Lung (tissue), 12 donors: ENCODE data around the gene RPRD1B. TPM values are rescaled to one million over a fixed set of nuclear protein-coding genes. Genes with fewer than 3 reads are reported as not detected.

Experiments used
- ATAC-seq: fragments of 200-7000 bp; cut with Tn5 transposase; one replicate; pipeline ENCODE4 v1.9.1; 2020; ENCODE audit warnings: moderate number of reproducible peaks; ENCODE audit not compliant: insufficient read depth, low FRiP score
- DNase-seq, 3 donors: peaks; one replicate each; pipeline ENCODE4 v3.0.0-alpha.2; 2013 to 2017
- H3K27ac ChIP-seq, 2 donors: one replicate each; pipeline ENCODE4 v1.5.1; 2013; ENCODE audit warnings: mild to moderate bottlenecking in 2 of 2, moderate library complexity in 2 of 2, control low read depth in 1 of 2, inconsistent platforms in 1 of 2, low read depth in 1 of 2, low read length in 1 of 2
- H3K27me3 ChIP-seq, 3 donors: one replicate each; pipeline ENCODE4 v1.5.1; 2013; ENCODE audit warnings: low read length in 2 of 3; ENCODE audit not compliant: control insufficient read depth in 3 of 3, insufficient read depth in 3 of 3
- H3K36me3 ChIP-seq, 4 donors: one replicate each; pipeline ENCODE4 v1.5.1; 2013; ENCODE audit warnings: low read length in 4 of 4, mild to moderate bottlenecking in 1 of 4, moderate library complexity in 1 of 4; ENCODE audit not compliant: control insufficient read depth in 4 of 4, insufficient read depth in 4 of 4
- H3K4me1 ChIP-seq, 5 donors: one replicate each; pipeline ENCODE4 v1.5.1; 2013; ENCODE audit warnings: low read length in 5 of 5, mild to moderate bottlenecking in 2 of 5, moderate library complexity in 1 of 5; ENCODE audit not compliant: control insufficient read depth in 5 of 5, insufficient read depth in 5 of 5
- H3K4me3 ChIP-seq: one replicate; pipeline ENCODE4 v1.5.1; 2013; ENCODE audit warnings: mild to moderate bottlenecking, control low read depth, moderate library complexity
- H3K9ac ChIP-seq, 2 donors: one replicate each; pipeline ENCODE4 v1.5.1; 2013; ENCODE audit warnings: low read length in 2 of 2, control low read depth in 1 of 2; ENCODE audit not compliant: insufficient read depth in 1 of 2
- H3K9me3 ChIP-seq, 4 donors: one replicate each; pipeline ENCODE4 v1.5.1; 2013; ENCODE audit warnings: low read length in 3 of 4, mild to moderate bottlenecking in 1 of 4, moderate library complexity in 1 of 4; ENCODE audit not compliant: control insufficient read depth in 4 of 4, insufficient read depth in 3 of 4
- WGBS, 2 donors: extraction: QIAGEN DNeasy Blood & Tissue Kit; methylation state at CpG; one replicate each; pipeline ENCODE4 v1.1.7; 2013; 5-methylcytosine and 5-hydroxymethylcytosine counted together
- polyA plus RNA-seq, 2 donors: library from polyadenylated mRNA; stranded (reverse); fragments of 200-250 nt; gene quantifications; one replicate each; pipeline ENCODE4 v1.2.1, GENCODE V29; 2013
- total RNA-seq, 2 donors: library from RNA; depleted of rRNA in 1 of 2; stranded (reverse); fragments of >200 nt in 1 of 2; gene quantifications; one replicate each; pipeline ENCODE4 v1.2.1, GENCODE V29; 2014 to 2021
- TF ChIP-seq, protein P1 (sequence below): IDR thresholded peaks from 2 replicates; pipeline ENCODE4 v1.5.1; 2012; ENCODE audit warnings: mild to moderate bottlenecking; ENCODE audit errors: control extremely low read depth, extremely low read depth
- donor health status: control.
- donor health status: control.
- donor health status: Bipolar disorder and iron deficiency.
- donor health status: healthy.
- donor health status: DM: yes; HTN: yes; CAD: no.

Gene RPRD1B
- total and polyA plus RNA-seq, 4 donors, result 6.8 to 58.6 (median 26.6) TPM

DNA sequence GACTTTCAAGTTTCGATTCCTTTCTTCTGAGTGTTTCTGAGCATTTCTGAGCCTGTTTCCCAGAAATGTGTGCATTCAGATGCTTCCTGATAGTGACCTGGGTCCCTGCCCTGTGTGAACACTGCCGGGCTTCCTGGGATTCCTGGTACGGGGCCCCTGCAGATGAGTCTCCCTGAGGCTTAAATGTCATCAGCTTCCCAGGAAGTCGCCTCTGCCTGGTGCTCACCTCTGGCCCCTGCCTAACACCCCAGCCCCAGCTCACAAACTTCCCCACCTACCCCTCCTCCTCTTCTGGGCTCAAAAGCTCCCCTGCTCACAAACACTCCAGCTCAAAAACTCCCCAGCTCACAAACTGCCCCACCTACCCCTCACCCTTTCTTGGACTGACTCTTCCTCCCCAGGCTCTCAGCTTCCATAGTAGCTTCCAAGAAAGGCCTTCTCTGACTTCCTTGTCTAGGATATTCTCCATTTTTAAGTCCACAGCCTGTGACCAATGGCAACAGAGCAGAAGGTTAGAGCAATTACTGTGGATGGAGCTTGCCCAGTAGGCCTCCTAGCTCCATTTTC lies 89.6 kb downstream of the RPRD1B start:
- peak overlapping the region in 1 of 2 donors; percentile 66 for H3K27ac ChIP-seq
- TF ChIP-seq, protein P1, sequence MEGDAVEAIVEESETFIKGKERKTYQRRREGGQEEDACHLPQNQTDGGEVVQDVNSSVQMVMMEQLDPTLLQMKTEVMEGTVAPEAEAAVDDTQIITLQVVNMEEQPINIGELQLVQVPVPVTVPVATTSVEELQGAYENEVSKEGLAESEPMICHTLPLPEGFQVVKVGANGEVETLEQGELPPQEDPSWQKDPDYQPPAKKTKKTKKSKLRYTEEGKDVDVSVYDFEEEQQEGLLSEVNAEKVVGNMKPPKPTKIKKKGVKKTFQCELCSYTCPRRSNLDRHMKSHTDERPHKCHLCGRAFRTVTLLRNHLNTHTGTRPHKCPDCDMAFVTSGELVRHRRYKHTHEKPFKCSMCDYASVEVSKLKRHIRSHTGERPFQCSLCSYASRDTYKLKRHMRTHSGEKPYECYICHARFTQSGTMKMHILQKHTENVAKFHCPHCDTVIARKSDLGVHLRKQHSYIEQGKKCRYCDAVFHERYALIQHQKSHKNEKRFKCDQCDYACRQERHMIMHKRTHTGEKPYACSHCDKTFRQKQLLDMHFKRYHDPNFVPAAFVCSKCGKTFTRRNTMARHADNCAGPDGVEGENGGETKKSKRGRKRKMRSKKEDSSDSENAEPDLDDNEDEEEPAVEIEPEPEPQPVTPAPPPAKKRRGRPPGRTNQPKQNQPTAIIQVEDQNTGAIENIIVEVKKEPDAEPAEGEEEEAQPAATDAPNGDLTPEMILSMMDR, result no peak
- H3K9ac ChIP-seq, result peak overlapping the region in 1 of 2 donors; percentile 48
- ATAC-seq, result peak; percentile 20
- peaks cover 0 to 42% (median 22%) of the 10 kb centered on the region in 5 donors for H3K4me1 ChIP-seq
- H3K4me3 ChIP-seq, result no peak overlapping the region
- H3K36me3 ChIP-seq, result no peaks in the 10 kb centered on the region
- no peaks in the 10 kb centered on the region for H3K9me3 ChIP-seq
- no peaks in the 10 kb centered on the region for H3K27me3 ChIP-seq
- DNase-seq, result peak; percentile 68 to 88 (median 86)
- 31 to 68% methylated on average over 4 of the region's 4 CpGs for WGBS, 2 donors

DNA sequence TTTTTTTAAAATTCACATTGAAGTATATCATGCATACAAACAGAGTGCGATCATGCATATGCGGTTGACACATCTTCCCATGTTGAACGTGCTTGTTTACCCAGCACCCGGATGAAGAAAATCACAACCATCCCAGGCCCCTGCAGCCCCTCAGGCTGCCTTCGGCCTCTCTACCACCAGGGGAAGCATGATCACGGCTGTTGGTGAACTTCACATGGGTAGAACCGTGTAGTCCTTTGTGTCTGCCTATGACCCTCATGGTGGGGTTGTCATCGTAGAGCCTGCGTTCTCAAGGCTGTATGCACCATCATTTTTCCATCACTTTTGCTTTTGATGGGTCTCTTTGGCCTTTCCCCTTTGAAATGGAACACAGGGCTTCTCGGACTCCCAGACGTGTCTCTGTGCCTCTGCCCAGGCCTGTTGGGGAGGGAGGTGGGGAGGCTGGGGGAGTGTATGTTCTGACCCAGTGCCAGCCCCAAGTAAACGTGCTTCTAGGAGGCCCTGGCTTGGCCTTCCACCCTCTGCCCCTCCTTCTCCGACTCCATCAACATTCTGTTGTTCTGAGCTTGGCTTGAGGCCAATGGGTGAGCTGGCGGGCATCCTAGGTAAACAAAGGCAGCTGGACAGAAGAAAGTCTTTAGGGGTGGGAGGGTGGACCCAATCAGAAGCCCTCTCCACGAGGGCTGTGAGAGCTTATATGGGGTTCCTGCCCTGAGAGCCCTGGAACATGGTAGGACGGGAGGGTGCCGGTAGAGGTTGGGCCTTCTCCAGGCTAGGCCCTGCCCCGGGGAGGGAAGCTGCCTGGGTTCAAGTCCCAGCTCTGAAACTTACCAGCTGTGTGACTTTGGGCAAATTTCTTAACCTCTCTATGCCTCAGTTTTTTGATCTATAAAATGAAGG lies 91.9 kb downstream of the RPRD1B start:
- peaks cover 0 to 11% (median under 1%) of the 10 kb centered on the region in 4 donors for H3K36me3 ChIP-seq
- no peaks in the 10 kb centered on the region for H3K27me3 ChIP-seq
- ATAC-seq, result no peak
- H3K9ac ChIP-seq, result no peak overlapping the region
- 50 to 72% methylated on average over 18 of the region's 18 CpGs for WGBS, 2 donors
- no peaks in the 10 kb centered on the region for H3K9me3 ChIP-seq
- H3K4me3 ChIP-seq, result no peak overlapping the region
- DNase-seq, result peak; percentile 88 to 90 (median 90)
- peaks cover 0 to 45% (median 26%) of the 10 kb centered on the region in 5 donors for H3K4me1 ChIP-seq
- H3K27ac ChIP-seq, result peak overlapping the region in 1 of 2 donors; percentile 66
- TF ChIP-seq, protein P1, result no peak

DNA sequence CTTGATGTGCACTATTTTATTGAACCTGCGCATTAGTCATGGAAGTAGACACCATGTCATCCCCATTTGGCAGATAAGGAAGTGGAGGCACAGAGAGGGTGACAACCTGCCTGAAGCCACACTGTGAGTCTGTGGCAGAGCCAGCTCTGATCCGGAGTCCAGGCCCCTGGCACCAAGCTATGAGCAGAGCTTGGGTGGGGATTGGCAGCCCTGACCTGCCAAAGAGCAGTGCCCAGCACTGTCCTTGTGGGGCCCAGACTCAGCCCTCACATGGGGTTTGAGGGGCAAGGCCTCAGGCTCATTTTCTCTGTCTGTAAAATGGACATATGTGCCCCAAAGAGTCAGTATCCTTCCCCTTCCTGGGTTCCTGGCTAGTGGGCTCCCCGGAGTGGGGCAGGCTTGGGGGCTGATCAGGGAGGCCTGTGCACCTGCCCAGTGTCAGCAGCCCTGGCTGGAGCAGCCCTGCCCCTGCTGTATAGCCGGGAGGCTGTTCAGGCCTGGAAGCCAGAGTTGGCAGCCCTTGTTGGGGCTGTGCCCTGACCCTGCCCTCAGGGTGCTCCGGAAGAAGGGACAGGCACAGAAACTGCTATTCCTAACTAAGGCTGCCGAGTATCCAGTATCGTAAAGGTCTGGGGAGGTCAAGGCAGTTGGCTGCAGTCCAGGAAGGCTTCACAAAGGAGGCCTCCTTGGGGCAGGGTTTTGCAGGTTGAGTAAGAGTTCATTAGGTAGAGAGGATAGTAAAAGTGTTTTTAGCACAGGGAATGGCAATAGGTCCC lies 92.8 kb downstream of the RPRD1B start:
- H3K4me1 ChIP-seq, result peaks cover 0 to 49% (median 29%) of the 10 kb centered on the region in 5 donors
- DNase-seq (no peak), ATAC-seq (no peak)
- no peaks in the 10 kb centered on the region for H3K27me3 ChIP-seq
- H3K9ac ChIP-seq, result no peak overlapping the region
- WGBS, 2 donors, result 84 to 86% methylated on average over 7 of the region's 7 CpGs
- TF ChIP-seq, protein P1, result no peak
- H3K9me3 ChIP-seq, result no peaks in the 10 kb centered on the region
- H3K36me3 ChIP-seq, result peaks cover 3 to 19% (median 5%) of the 10 kb centered on the region in 4 donors
- H3K4me3 ChIP-seq, result no peak overlapping the region
- H3K27ac ChIP-seq, result peak overlapping the region; percentile 41 to 71
